ENCODE data around the gene SLC25A39. TPM values are rescaled to one million over a fixed set of nuclear protein-coding genes. Genes with fewer than 3 reads are reported as not detected.
"Not testable (repeated sequence)": the region's sequence is repeated elsewhere in the genome, so short reads cannot be mapped to it uniquely, and the experiment has no call there.

Gene SLC25A39
- total RNA-seq, 1 donor from 2014 or later = 61.2 TPM

GRCh38 chr17:44348234-44348987 is 23.8 kb upstream of the SLC25A39 start:
- Histone ChIP-seq H3K4me2 (no peak overlapping the region), H3K9ac (no peak overlapping the region), H2AFZ (replicated peaks) (no peak overlapping the region), H3K36me3 (no peaks in the 10 kb centered on the region), H3K79me2 (ENCODE audit: low read depth) (peaks cover 12% of the 10 kb centered on the region), H3K4me3 (no peak overlapping the region), H3K27me3 (peaks cover 4% of the 10 kb centered on the region), H3K9me3 (ENCODE audit: low read depth) (no peaks in the 10 kb centered on the region), H4K20me1 (ENCODE audit: low read depth) (peaks cover 34% of the 10 kb centered on the region), H3K4me1 (no peaks in the 10 kb centered on the region), H3F3A (ENCODE audit: low read depth) (peaks cover 23% of the 10 kb centered on the region), H3K27ac (no peak overlapping the region)
- Mint-ChIP-seq H3K9me3 (no peaks in the 10 kb centered on the region), H3K4me1 (peaks cover 13% of the 10 kb centered on the region), H3K27ac (no peak overlapping the region), H3K4me3 (no peak overlapping the region), H3K36me3 (peaks cover 5% of the 10 kb centered on the region), H3K27me3 (ENCODE audit: insufficient read depth, low read depth) (peaks cover 20% of the 10 kb centered on the region)
- no peak for TF ChIP-seq EZH2phosphoT487 (IDR thresholded peaks at IDR 0.05)
- DNase-seq (ENCODE audit: low spot score) = no peak

GRCh38 chr17:44347206-44348055 is 22.8 kb upstream of the SLC25A39 start:
- H3K36me3 Mint-ChIP-seq = not testable (repeated sequence)

GRCh38 chr17:44346064-44346844 is 21.6 kb upstream of the SLC25A39 start:
- H3K79me2 ChIP-seq (ENCODE audit: low read depth) = peaks cover 12% of the 10 kb centered on the region
- peaks cover 15% of the 10 kb centered on the region for H3K27me3 ChIP-seq
- H3K27ac ChIP-seq = no peak overlapping the region
- TF ChIP-seq CTCF (IDR thresholded peaks at IDR 0.05) (no peak), EZH2 (IDR thresholded peaks at IDR 0.05) (no peak), EZH2phosphoT487 (IDR thresholded peaks at IDR 0.05) (no peak)
- H3K4me1 ChIP-seq = no peaks in the 10 kb centered on the region
- H3K9me3 ChIP-seq (ENCODE audit: low read depth) = no peaks in the 10 kb centered on the region
- Mint-ChIP-seq H3K9me3 (no peaks in the 10 kb centered on the region), H3K4me1 (peaks cover 9% of the 10 kb centered on the region), H3K27me3 (ENCODE audit: insufficient read depth, low read depth) (peaks cover 18% of the 10 kb centered on the region), H3K36me3 (no peaks in the 10 kb centered on the region), H3K27ac (no peak overlapping the region), H3K4me3 (peak overlapping the region; percentile 95)
- H3K4me3 ChIP-seq = peak overlapping the region; percentile 75
- H2AFZ ChIP-seq (replicated peaks) = no peak overlapping the region
- H4K20me1 ChIP-seq (ENCODE audit: low read depth) = peaks cover 14% of the 10 kb centered on the region
- no peak for DNase-seq (ENCODE audit: low spot score)
- peak overlapping the region; percentile 88 for H3K4me2 ChIP-seq
- no peak overlapping the region for H3K9ac ChIP-seq
- peaks cover 11% of the 10 kb centered on the region for H3F3A ChIP-seq (ENCODE audit: low read depth)
- no peaks in the 10 kb centered on the region for H3K36me3 ChIP-seq

More at GRCh38 chr17:44347206-44348055, 22.8 kb upstream of the SLC25A39 start:
- H3K36me3 ChIP-seq; H3K27ac Mint-ChIP-seq; H3K27me3 ChIP-seq; H3K9me3 Mint-ChIP-seq; DNase-seq (ENCODE audit: low spot score); H3K4me2 ChIP-seq; H3K9ac ChIP-seq; H2AFZ ChIP-seq (replicated peaks); H3K4me1 Mint-ChIP-seq; H3K4me3 ChIP-seq; H3K4me1 ChIP-seq; H3K27ac ChIP-seq; H3K4me3 Mint-ChIP-seq; H3K9me3 ChIP-seq (ENCODE audit: low read depth): not testable (repeated sequence)
- H4K20me1 ChIP-seq (ENCODE audit: low read depth) = peaks cover 25% of the 10 kb centered on the region
- peaks cover 12% of the 10 kb centered on the region for H3K79me2 ChIP-seq (ENCODE audit: low read depth)
- H3F3A ChIP-seq (ENCODE audit: low read depth) = peaks cover 14% of the 10 kb centered on the region
- peaks cover 18% of the 10 kb centered on the region for H3K27me3 Mint-ChIP-seq (ENCODE audit: insufficient read depth, low read depth)

- Mint-ChIP-seq H3K9me3 (no peaks in the 10 kb centered on the region), H3K4me3 (peak overlapping the region; percentile 95), H3K36me3 (no peaks in the 10 kb centered on the region), H3K27me3 (ENCODE audit: insufficient read depth, low read depth) (peaks cover 17% of the 10 kb centered on the region), H3K27ac (no peak overlapping the region), H3K4me1 (peaks cover 9% of the 10 kb centered on the region)
- peak overlapping the region; percentile 29 for H3K9ac ChIP-seq
- H3K36me3 ChIP-seq = no peaks in the 10 kb centered on the region
- peaks cover 17% of the 10 kb centered on the region for H3K27me3 ChIP-seq
- peak overlapping the region; percentile 75 for H3K4me3 ChIP-seq
- TF ChIP-seq EZH2phosphoT487 (IDR thresholded peaks at IDR 0.05) = no peak
- TF ChIP-seq EZH2 (IDR thresholded peaks at IDR 0.05) = no peak
- TF ChIP-seq CTCF (IDR thresholded peaks at IDR 0.05) = peak; percentile 74
- peak overlapping the region; percentile 37 for H2AFZ ChIP-seq (replicated peaks)
- H4K20me1 ChIP-seq (ENCODE audit: low read depth) = peaks cover 9% of the 10 kb centered on the region
- peak overlapping the region; percentile 88 for H3K4me2 ChIP-seq
- peak; percentile 91 for DNase-seq (ENCODE audit: low spot score)
- H3K27ac ChIP-seq = no peak overlapping the region
- peaks cover 11% of the 10 kb centered on the region for H3F3A ChIP-seq (ENCODE audit: low read depth)
- no peaks in the 10 kb centered on the region for H3K4me1 ChIP-seq
- H3K79me2 ChIP-seq (ENCODE audit: low read depth) = peaks cover 12% of the 10 kb centered on the region
- no peaks in the 10 kb centered on the region for H3K9me3 ChIP-seq (ENCODE audit: low read depth)
Measured at GRCh38 chr17:44345454-44346026, 20.9 kb upstream of the SLC25A39 start.

All from neural progenitor cell (in vitro differentiated cells).